ENCODE data around the gene GPX4.
"Not testable (repeated sequence)": the region's sequence is repeated elsewhere in the genome, so short reads cannot be mapped to it uniquely, and the experiment has no call there.

The GPX4 gene

DNA sequence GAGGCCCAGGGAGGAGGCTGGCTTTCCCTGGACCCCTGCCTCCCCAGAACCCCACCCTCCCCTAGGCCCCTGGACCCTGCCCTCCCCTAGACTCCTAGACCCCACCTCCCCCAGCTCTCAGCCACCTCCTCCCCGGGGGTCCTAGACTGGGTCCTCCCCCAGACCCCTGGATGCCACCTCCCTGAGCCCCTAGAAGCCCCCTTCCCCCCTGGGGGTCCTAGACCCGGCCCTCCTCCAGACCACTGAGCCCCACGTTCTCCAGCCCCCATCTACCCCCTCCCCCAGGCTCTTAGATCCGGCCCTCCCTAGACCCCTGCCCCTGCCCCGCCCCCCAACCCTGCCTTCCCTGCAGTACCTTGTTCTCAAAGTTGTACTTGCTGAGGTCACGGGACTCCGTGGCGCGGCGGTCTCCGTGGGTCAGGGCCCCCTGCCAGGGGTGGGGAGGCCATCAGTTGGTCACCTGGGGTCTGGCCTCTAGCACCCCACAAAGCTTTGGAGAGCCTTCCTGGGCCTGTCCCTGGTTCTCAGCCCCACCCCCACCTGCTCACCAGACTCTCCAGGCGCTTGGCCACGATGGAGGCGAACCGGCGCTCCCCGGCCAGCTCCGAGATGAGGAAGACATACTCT, 8.0 kb downstream of the GPX4 start:
- no peak overlapping the region for H3K4me3 ChIP-seq (IDR thresholded peaks at IDR 0.05; ENCODE audit: insufficient read depth, low read depth, low read length)
- TF ChIP-seq, protein P1, sequence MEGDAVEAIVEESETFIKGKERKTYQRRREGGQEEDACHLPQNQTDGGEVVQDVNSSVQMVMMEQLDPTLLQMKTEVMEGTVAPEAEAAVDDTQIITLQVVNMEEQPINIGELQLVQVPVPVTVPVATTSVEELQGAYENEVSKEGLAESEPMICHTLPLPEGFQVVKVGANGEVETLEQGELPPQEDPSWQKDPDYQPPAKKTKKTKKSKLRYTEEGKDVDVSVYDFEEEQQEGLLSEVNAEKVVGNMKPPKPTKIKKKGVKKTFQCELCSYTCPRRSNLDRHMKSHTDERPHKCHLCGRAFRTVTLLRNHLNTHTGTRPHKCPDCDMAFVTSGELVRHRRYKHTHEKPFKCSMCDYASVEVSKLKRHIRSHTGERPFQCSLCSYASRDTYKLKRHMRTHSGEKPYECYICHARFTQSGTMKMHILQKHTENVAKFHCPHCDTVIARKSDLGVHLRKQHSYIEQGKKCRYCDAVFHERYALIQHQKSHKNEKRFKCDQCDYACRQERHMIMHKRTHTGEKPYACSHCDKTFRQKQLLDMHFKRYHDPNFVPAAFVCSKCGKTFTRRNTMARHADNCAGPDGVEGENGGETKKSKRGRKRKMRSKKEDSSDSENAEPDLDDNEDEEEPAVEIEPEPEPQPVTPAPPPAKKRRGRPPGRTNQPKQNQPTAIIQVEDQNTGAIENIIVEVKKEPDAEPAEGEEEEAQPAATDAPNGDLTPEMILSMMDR (conservative IDR thresholded peaks at IDR 0.05; ENCODE audit: low read depth, low read length) = no peak
- no peaks in the 10 kb centered on the region for H3K4me1 ChIP-seq (ENCODE audit: low read depth, poor library complexity, severe bottlenecking)
- no peak overlapping the region for H3K4me2 ChIP-seq
- H3K9ac ChIP-seq = no peak overlapping the region
- H3K36me3 ChIP-seq (ENCODE audit: insufficient read depth) = no peaks in the 10 kb centered on the region
- no peak overlapping the region for H3K27ac ChIP-seq
- no peak overlapping the region for H2AFZ ChIP-seq (ENCODE audit: low read depth)
- H3K27me3 ChIP-seq (ENCODE audit: insufficient read depth, low read depth) = no peaks in the 10 kb centered on the region
- no peaks in the 10 kb centered on the region for H3K79me2 ChIP-seq (ENCODE audit: insufficient read depth, low read depth)
- H4K20me1 ChIP-seq (ENCODE audit: insufficient read depth) = no peaks in the 10 kb centered on the region

DNA sequence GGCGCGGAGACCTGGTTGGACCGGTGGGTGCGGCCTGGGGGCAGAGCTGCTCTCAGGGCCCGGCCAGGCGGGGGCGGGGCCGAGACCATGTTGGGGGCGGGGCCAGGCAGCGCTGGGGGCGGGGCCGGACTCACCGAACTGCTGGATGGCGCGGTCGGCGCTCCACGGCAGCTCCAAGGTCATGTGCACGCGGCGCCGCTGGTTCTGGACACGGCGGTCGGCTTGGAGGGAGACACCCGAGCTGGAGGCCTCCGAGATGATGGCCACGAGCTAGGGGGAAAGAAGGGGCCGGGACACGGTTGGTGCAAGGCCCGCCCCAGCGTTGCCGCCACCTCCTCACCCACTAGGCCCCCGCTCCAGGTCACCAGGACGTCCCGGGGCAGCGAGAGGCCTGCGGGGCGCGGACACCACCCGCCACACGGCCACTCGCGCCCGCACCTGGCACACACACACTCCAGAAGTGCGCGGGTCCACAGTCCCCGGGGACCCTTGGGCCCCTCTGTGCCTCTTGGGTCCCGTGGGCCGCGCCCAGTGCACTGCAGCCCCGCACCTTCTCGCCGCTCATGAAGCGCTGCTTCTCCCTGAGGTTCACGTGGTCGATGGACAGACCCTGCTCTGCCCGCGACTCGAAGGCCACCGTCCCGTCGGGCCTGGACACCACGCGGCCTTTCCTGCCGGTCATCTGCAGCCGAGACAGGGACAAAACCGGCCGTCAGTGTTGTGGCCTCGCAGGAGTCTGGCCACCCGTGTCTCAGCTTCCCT, 8.7 kb downstream of the GPX4 start:
- Histone ChIP-seq H3K4me2 (no peak overlapping the region), H3K27me3 (ENCODE audit: insufficient read depth, low read depth) (no peaks in the 10 kb centered on the region), H2AFZ (ENCODE audit: low read depth) (no peak overlapping the region), H3K79me2 (ENCODE audit: insufficient read depth, low read depth) (no peaks in the 10 kb centered on the region), H4K20me1 (ENCODE audit: insufficient read depth) (no peaks in the 10 kb centered on the region), H3K4me3 (IDR thresholded peaks at IDR 0.05; ENCODE audit: insufficient read depth, low read depth, low read length) (no peak overlapping the region), H3K4me1 (ENCODE audit: low read depth, poor library complexity, severe bottlenecking) (no peaks in the 10 kb centered on the region), H3K27ac (no peak overlapping the region), H3K36me3 (ENCODE audit: insufficient read depth) (no peaks in the 10 kb centered on the region), H3K9ac (no peak overlapping the region)
- TF ChIP-seq, protein P1 (conservative IDR thresholded peaks at IDR 0.05; ENCODE audit: low read depth, low read length) = no peak

DNA sequence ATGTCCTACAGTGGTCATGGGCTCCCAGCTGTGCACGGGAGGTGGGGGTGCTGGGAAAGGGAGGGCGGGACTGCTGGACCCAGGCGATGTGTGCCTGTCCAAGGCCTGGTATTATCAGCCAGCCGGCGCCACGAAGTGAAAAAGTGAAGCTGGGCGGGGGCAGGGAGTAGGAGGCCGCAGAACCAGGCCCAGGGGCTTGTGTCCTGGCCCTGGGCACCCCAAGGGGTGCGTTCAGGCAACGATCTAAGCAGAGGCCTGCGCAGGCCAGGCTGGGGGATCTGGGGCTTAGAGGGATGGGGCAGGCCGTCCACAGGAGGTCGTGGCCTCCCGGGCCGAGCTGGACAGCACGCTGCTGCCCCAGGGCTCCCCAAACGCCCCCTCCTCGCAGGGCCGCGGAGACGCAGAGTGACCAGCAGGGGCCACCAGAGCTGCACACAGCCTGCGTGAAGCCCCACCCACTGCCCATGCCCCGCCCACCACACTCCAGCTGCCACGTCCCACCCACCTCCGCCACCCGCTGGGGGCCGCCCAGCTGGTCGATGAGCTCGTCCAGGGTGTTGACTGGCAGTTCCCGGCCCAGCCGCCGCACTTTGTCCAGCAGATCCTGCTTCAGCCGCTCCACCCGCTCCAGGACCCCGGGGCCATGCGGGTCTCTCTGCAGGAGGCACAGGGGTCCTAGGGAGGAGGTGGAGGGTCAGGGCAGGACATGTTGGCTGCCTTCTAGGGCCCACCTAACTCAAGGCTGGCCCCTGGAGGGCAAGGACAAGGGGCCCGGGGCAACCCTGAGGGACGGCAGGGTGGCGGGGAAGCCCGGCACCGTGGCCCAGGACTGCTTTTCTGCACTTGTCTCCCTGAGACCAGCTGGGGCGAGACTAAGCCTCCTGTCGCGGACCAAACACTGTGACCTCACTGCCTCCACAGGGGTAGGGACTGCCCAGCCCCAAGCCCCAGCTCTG, 9.5 kb downstream of the GPX4 start:
- Histone ChIP-seq H3K4me2 (no peak overlapping the region), H3K27me3 (ENCODE audit: insufficient read depth, low read depth) (no peaks in the 10 kb centered on the region), H3K79me2 (ENCODE audit: insufficient read depth, low read depth) (no peaks in the 10 kb centered on the region), H4K20me1 (ENCODE audit: insufficient read depth) (no peaks in the 10 kb centered on the region), H2AFZ (ENCODE audit: low read depth) (no peak overlapping the region), H3K4me3 (IDR thresholded peaks at IDR 0.05; ENCODE audit: insufficient read depth, low read depth, low read length) (no peak overlapping the region), H3K4me1 (ENCODE audit: low read depth, poor library complexity, severe bottlenecking) (no peaks in the 10 kb centered on the region), H3K36me3 (ENCODE audit: insufficient read depth) (no peaks in the 10 kb centered on the region), H3K9ac (no peak overlapping the region), H3K27ac (no peak overlapping the region)
- TF ChIP-seq, protein P1 (conservative IDR thresholded peaks at IDR 0.05; ENCODE audit: low read depth, low read length) = peak; percentile 42; the same call in 1 of the 2 replicates

DNA sequence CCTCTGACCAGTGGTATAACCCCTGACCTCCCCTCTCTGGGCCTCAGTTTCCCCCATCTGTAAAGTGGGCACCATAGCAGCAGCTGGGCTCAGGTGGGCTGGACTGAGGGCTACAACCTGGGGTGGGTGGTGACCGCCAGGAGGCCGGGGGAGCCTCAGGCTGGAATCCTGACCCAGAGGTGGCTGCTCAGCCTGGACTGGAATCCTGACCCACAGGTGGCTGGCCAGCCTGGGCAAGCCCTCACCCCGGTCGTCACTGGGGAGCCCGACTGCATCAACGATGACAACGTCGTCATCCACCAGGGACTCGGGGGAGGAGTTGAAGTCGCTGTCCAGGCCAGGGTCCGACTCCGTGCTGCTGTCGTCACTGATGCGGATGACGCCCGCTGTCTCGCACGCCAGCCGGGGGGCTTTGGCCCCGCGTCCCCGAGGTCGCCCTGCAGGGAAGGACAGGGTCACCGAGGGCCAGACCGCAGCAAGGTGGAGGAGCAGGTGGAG, 10.2 kb downstream of the GPX4 start:
- Histone ChIP-seq H3K27me3 (ENCODE audit: insufficient read depth, low read depth) (no peaks in the 10 kb centered on the region), H3K4me3 (IDR thresholded peaks at IDR 0.05; ENCODE audit: insufficient read depth, low read depth, low read length) (no peak overlapping the region), H3K4me2 (no peak overlapping the region), H3K9ac (no peak overlapping the region), H4K20me1 (ENCODE audit: insufficient read depth) (no peaks in the 10 kb centered on the region), H3K4me1 (ENCODE audit: low read depth, poor library complexity, severe bottlenecking) (no peaks in the 10 kb centered on the region), H2AFZ (ENCODE audit: low read depth) (no peak overlapping the region), H3K27ac (no peak overlapping the region), H3K79me2 (ENCODE audit: insufficient read depth, low read depth) (no peaks in the 10 kb centered on the region), H3K36me3 (ENCODE audit: insufficient read depth) (no peaks in the 10 kb centered on the region)
- TF ChIP-seq, protein P1 (conservative IDR thresholded peaks at IDR 0.05; ENCODE audit: low read depth, low read length) = no peak

DNA sequence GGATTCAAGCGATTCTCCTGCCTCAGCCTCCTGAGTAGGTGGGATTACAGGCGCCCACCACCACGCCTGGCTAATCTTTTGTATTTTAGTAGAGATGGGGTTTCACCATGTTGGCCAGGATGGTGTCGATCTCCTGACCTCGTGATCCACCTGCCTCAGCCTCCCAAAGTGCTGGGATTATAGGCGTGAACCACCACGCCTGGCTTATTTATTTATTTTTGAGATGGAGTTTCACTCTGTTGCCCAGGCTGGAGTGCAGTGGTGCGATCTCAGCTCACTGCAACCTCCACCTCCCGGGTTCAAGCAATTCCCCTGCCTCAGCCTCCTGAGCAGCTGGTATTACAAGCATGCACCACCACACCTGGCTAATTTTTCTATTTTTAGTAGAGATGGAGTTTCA, 10.9 kb downstream of the GPX4 start:
- not testable (repeated sequence) for H3K4me1 ChIP-seq (ENCODE audit: low read depth, poor library complexity, severe bottlenecking); H2AFZ ChIP-seq (ENCODE audit: low read depth); H3K4me3 ChIP-seq (IDR thresholded peaks at IDR 0.05; ENCODE audit: insufficient read depth, low read depth, low read length); H4K20me1 ChIP-seq (ENCODE audit: insufficient read depth); H3K4me2 ChIP-seq; H3K36me3 ChIP-seq (ENCODE audit: insufficient read depth); H3K27ac ChIP-seq; H3K9ac ChIP-seq; H3K27me3 ChIP-seq (ENCODE audit: insufficient read depth, low read depth); H3K79me2 ChIP-seq (ENCODE audit: insufficient read depth, low read depth)

All from KMS-11 (cell line).